A172 (cell line): ENCODE results near the gene PPP2R1B. TPM values are rescaled to one million over a fixed set of nuclear protein-coding genes. Genes with fewer than 3 reads are reported as not detected.
A peak's percentile ranks its signal among the peaks of the same experiment; 100 is the strongest.

Source experiments
- DNase-seq: peaks from one replicate; pipeline ENCODE4 v3.0.0-alpha.2; 2015; ENCODE audit warnings: low spot score
- total RNA-seq: library from RNA; depleted of rRNA; stranded (reverse); fragments of >200 nt; shearing (Covaris generic); gene quantifications from 2 replicates; pipeline ENCODE4 v1.2.3, GENCODE V29; 2014

Gene PPP2R1B
- total RNA-seq, 1 experiment from 2014 or later: 32.1 TPM

DNA sequence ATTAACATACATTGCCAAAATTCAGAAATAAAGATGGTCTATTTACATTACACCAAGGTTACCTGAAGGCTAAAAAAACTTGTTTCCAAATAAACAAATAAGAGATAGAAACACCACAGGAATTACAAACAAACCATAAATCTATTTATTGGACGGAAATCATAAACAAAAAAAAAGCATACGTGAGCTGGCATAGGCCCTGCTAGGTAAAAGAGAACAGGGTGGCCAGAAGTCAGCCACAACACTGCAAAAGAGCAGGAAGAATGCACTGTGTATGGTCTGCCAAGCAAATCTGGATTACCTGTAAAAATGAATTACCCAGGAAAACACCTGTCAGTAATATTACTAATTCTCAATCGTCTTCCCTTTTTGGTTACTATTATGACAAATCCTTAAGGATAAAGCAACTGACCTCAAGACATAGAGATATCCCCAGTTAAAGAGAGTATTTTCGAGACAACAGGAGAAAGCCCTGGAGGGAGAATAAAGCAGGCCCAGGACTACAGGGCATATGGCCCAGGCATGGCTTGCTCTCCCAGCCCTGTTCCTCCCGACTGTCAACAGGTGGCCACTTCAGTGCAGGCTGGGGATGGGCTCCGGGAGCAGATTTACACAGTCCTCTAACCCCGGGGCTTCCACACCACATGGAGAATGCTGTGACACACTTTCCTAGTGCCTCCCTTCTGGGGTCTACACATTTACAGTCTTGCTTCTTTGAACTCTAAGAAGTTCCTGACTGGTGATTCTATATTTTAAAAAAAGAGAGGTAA lies 18.0 kb downstream of the PPP2R1B start:
- DNase-seq: no peak

DNA sequence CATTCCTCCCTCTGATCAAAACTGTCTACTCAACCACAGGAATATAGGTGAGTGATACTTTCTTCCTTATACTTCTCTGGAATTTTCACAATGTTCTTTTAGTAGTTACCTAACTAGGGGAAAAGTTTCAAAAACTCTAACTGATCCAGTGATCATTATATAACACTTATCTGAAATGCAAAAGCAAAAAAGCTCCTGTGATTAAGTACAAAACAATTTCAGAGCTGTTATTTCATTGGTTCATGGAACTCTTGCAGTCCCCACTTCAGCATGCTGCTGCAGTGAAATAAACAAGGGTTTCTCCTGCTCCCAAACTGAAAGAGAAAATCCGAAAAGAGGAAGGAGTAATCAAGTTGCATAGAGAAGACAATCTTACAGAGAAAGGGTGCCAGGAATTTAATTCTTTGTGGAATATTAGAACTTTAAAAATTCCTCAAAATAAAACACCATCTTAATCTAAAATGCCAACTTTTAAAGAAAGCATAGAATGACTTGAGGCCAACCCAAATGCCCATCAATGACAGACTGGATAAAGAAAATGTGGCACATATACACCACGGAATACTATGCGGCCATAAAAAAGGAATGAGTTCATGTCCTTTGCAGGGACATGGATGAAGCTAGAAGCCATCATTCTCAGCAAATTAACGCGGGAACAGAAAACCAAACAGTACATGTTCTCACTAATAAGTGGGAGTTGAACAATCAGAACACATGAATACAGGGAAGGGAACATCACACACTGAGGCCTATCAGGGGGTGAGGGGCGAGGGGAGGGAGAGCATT lies 20.3 kb downstream of the PPP2R1B start:
- DNase-seq: no peak

DNA sequence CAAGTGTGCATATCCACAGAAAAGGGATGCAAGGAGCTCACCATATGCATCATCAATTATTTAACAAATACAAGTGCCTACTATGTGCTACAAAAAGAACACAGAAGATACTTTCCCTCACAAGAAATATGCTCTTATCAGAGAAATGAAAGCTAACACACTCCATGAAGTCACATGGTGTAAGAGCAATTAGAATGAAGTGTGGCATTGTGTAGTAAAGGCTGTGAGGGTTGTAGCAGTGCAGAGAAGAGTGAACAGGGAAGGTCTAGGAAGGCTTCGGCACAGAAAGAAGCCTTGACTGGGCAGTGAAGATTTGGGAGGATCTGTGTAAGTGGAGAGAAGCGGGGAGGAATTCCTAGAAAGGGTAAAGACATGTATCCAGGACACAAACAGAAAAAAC lies 22.5 kb downstream of the PPP2R1B start:
- DNase-seq: no peak

DNA sequence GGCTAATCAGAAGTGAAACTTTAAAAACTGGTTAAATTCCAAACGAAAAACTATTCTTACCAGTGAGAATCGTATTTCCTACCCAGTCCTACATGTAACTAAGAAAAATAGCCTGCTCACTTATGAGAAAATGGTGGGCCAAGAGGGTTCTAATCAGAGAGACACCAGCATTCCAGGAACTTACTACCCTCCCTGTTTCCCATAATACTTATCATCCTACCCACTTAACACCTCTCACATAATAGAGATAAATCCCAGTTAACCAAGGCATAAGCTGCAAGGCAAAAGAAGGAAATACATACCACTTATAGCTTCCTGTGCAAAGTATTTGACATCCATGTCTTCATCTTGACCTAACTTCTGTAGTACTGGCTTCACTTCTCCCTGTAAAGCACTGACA lies 24.4 kb downstream of the PPP2R1B start:
- DNase-seq: no peak

DNA sequence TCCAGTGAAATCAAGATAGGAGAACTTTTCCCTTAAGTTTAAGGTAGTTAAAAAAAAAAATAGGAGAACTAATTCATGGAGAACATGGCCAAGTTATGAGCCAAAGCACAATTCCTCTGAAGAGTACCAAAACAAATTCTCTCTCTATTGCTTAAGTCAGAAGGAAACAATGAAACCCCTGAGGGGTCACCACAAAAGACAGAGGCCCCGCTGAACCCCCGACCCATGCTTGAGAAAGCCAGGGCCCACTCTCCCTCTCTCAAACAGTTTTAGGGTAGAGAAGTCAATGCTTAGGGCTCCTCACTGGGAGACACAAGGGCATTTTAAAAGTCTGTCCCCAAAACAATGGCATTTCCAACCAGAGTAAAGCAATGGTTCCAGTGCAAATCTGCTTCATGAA lies 26.9 kb downstream of the PPP2R1B start:
- no peak for DNase-seq

DNA sequence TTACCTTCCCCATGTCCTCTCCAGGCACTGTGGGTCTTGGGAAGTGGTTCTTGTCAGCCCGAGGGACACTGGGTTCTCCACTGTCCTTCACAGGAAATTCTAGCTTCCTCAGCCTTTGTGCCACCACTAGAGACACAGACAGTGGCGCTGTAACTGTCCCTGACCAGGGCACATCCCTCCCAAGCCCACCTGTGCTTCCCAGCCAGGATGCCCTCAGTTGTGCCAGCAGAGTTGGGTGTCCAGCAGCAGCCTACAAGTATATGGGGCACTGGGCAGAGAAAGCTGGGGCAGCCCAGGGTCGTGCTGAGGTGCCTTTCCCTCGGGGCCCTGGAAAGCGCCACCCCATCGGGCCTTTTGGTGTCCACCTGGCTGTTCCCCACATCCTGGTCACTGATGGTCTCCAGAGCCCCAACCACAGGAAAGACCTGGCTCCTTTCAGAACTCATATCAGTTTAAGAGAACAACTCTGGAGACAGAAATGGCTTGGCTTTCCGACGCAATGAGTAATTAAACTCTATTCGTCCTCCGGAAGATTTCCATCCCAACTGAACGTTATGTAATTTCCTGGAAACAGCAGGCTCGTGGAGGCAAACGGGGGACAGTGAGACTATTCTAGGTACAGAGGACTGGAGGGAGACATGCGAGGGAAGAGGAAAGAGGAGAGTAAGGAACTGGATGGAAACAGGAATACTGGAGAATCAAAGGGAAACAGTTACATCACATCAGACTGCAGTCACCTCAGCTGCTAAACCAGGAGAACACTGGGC lies 28.6 kb downstream of the PPP2R1B start:
- no peak for DNase-seq

DNA sequence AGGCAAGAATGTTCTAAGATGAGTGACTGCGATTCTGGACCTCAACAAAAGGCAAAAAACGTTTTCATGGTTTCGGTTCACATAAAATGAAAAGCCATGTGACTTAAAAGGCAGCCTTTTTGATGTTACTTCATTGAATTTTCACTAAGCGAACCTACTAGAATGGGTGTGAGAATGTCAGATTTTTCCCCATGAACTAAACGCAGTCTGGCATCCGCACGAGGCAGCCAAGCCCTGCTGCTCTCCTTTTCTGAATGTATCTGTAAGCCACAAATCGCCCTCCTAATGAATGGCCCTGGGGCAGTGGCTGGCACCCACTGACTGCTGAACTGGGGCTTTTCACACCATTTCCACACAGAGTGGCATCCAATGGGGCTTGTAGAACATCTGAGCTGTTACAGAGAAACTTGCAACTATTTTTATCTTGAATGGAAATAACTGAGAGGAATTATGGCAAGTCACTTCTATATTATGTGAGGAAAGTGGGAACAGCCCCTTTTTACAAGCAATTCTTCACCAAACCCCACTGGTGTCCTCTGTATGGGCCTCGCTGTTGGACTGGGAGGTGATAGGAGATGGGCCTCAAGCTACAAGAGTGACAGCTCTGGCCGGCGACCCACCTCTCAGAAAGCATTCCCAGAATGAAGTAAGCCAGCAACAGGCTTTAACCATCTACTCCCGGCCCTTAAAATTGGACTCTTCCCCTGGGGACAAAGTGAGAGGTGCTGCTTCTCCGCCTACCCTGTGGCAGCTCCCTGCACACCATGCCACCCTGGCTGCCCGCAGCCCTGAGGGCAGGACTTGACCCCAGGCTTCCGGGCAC lies 29.4 kb downstream of the PPP2R1B start:
- DNase-seq: no peak

DNA sequence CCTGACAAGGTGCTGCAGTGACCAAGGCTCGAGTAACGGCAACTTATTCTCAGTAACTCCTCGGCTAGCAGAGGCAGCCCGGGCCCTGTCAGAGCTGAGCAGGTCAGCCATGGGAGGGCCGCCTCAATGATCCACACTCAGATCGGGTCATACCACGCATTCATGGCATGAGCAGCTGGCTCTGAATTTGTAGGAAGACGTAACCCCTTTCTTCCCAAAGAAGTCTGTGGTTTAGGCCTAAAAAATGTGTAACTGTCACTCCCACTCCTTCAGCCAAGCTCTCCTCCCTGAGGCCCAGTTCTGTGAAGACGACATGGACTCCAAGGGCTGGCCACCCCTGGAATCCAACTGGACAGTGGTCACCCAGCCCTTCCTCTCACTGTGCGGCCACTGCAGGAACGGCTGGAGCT lies 30.0 kb downstream of the PPP2R1B start:
- DNase-seq: no peak

DNA sequence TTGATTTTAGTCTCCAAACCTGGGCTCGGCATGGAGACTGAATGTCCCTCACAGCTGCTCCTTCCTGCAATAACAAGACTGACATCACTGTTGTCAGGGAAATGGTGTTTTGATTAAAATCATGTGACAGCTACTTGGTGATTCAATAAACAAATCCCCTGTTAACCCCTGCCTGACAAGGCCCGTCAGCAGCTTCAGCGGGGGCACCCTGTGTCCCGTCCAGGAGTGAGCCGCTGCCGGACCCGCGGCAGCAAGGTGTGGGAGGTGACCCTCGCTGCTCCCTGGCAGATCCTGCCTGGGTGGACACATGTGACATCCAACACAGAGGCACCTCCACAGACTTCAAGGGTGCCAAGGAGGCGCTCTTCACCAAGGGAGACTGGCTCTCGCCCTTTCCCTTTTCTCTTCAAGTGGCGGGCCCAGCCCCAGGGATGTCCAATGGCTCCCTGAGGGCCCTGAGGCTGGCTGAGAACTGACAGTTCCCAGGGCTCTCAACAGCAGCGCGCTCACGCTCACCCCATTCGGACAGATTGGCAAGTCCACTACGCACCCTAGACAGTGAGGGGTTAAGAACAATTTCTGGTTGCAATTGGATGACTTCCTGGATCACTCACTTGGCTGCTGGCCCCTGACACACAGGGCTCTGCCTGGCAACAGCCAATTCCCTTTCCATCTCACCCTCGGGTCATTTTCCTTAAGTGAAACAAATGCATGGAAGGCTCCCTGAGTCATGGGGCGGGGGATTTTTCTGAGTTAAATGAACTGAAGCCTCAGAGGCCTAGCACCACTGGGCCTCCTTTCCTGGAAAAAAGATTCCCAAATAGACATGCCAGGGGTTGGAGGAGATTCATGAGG lies 30.7 kb downstream of the PPP2R1B start:
- peak; percentile 93 for DNase-seq

DNA sequence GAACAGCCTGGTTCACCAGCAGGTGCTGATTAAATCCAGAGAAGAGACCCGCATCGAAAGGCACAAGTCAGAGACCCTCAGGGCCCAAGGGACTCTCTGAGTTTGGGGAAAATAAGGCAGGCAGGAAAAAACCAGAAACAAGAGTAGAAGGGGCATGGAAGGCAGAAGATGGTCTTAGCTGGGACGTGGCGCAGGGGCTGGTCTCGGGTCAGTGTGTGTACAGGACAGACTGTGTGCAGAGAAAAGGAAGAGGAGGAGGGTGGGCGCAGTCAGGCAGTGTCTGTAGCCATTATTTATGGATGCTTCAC lies 31.3 kb downstream of the PPP2R1B start:
- DNase-seq: no peak

DNA sequence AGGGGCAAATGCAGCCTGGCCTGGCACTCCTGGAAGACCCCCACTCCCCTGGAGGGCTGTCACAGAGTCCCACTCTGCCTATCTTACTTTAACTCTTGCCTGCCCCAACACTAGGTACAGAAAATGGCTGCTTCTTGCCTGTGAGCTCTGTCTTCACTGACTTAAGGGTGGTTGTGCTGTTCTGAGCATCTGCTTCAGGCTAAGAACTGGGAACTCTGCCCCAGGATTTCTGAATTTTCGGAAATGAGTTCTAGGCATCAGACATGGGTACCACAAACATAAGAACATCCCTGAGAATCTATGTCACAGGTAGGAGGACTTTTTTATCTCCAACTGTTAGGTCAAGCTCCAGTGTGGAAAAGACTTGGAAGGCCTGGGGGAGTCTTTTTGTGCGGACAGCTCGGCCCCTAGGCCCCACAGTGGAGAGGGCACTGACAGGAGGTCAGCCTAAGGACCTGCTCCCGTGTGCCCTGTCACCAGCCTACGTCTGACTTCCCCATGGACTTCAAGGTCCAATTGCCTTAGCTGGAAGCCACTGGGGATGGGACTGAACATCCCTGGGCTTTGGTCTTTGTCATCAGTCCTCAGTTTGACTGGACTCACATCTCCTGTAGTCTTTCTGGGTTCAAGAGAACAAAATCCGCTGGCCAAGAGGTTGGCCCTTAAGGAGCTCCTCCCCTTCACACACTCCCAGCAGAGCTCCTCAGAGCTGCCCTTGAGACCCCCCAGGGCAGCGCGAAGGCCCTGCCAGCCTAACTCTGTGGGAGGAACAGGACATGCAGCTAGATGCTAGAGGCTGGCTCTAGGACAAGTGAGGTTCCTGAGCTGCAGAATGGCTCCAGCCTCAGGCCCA lies 31.9 kb downstream of the PPP2R1B start:
- DNase-seq: no peak

DNA sequence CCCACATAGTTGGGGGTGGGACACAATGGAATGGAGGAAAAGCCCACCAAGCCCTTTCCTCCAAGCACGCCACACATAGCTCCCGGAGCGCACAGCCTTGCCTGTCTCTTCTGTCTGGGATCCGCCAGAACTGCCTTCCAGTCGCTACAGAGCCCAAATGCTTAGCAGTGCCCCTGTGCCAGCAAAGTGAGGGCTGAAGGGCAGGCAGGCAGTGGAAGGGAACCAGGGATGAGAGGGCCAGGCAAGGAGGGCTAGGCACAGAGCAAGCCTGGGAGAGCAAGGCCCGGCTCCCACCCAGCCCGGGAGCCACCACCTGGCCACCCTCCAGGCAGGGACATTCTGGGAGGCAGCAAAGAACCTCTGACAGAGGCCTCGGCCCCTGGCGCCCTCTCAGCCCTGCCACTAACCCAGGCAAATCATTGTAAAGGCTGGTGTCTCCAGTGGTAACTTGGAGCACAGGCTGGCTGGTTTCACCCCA lies 32.5 kb downstream of the PPP2R1B start:
- no peak for DNase-seq

DNA sequence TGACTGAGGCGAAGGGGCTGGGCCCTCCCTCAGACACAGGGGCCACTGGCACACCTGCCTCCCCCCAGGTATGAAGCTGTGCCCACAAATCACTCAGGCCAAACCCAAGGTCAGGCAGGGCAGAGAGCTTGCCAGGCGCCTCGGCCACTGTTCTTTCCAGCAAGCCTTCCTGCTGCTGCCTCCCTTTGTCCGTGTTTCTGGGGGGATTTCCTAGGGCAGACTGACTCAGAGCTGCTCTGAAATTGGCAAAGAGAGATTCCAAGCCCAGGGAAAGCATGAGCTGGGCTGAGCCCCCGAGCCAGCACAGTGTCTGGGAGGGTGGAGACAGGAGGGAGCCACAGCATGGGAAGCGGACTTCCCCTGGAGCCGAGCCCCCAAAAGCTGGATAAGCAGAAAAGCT lies 33.2 kb downstream of the PPP2R1B start:
- peak; percentile 51 for DNase-seq

DNA sequence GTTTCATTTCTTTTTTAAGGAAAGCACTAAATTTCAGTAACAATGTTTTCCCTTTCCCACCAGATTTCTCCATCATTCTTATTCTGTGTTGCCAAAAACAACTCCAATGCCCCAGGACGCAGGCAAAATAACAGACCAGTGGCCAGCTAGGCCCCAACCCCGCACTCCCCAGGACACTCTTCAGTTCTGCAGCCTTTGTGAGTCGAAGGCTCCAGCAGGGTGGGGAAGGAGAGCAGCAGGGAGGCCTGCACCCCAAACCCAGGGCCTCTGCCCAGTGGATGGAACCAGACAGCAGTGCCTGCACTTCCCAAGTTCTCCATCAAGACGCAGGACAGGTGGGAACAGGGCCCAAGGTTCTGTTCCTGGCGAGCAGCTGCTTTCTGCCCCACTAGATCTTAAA lies 34.4 kb downstream of the PPP2R1B start:
- DNase-seq: no peak

DNA sequence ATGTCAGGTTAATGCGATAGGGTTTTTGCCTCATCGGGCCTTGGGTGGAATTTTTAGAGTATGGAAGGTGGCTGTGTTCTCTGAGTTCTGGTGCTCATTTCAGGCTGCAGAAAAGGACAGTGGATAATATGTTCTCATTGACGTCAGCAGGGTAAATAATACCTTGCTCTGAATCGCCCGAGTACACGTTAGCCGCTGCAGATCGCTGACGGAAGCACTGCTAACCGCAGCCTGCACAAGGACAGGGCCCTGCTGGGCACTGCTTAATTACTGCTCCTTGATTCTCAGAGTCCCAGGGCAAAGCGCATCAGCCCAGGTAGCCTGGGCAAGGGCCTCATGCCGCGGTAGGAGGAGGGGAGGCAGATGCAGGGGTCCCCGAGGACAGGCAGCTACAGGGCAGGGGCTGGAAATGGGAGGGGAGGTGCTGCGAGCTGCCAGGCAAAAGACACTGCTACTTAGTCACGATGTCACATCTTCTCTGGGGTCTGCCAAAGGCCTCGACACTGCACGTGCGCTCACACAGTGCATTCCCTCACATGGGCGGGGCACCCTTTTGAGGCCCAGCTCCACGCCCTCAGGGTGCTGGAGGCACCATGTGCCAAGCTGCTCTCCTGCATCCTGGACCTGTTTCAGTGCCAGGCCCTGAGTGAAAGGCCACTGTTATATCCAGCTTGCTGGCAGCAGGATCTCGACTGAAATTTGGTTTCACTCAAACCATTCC lies 35.2 kb downstream of the PPP2R1B start:
- peak; percentile 49 for DNase-seq

DNA sequence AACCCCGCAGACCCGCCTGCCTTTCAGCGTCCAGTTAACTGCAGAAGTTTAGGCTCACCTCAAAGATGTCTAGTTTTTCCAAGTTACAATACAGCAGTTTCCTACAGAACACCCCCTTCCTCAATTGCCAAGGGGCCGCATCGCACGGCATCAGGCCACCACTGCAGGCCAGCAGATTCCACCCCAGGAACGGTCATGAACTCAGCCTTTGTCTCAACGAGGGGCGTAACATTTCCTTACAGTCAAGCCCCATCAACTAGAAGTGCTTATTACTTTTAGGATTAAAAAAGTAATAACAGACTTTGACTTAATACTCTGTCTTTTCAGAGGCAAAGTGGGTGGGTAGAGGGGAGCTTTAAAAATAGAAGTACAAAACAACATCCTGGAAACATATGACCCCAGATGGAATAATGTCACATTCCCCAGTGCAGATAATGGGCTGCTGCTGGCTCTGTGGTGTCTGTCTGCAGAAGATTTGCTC lies 36.3 kb downstream of the PPP2R1B start:
- DNase-seq: no peak

DNA sequence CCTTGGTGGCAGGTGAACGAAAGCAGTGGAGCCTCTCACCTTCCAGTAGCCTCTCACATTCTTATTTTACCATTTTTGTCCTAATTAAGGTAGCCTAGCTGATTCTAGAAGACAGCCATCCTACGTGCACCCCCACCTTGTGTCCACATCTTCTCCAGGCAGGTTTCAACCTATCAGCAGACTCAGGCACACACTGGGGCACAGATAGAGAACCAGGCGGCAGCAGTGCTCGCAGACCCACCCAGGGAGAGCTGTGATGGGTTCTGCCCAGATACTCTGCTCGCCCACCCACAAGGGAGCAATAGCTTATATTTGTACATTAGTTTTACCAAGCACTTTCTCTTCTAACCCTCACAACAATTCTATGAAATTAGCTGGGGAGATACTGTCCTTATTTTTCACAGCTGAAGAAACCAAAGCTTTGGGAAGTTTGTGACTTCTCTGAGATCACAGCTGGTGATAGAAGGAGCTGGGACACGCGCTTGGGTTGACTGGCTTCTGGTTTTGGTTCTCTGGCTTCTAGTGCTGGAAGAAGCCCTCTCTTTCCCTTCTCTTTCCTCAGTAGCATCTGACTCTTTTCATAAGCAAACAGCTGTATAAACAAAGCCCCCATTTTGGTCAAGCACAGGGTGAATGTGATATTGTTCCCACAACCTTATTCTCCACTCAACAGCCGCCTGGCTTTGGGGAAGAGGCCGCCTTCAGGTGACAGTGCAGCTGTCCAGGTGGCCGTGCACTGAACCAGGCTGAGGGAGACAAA lies 36.9 kb downstream of the PPP2R1B start:
- DNase-seq: no peak

DNA sequence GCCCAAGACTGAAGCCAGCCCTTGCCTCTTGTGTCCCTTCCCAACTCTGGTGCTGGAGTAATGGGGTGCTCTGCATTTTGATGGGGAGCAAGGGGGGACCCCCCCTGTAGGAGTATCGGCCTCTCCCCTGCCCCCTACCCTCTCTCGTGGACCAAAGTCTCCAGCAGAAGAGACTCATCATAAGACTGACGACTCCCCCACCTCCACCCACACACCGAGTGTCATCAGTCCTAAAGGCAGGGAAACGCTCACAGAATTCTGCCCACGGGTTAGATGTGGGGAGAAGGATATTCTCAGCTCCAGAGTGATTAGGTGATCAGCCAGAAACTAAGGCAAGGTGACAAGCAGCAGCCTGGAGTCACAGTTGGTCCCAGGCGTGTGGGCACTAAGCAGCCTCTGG lies 38.8 kb downstream of the PPP2R1B start:
- DNase-seq: no peak
